GM18526 (cell line): ENCODE data around the gene TTC33.

Source experiments
- POLR2A ChIP-seq: IDR thresholded peaks from 3 replicates; pipeline ENCODE4 v1.6.1; 2011; ENCODE audit not compliant: insufficient read length; ENCODE audit errors: extremely low read depth

The TTC33 gene

DNA sequence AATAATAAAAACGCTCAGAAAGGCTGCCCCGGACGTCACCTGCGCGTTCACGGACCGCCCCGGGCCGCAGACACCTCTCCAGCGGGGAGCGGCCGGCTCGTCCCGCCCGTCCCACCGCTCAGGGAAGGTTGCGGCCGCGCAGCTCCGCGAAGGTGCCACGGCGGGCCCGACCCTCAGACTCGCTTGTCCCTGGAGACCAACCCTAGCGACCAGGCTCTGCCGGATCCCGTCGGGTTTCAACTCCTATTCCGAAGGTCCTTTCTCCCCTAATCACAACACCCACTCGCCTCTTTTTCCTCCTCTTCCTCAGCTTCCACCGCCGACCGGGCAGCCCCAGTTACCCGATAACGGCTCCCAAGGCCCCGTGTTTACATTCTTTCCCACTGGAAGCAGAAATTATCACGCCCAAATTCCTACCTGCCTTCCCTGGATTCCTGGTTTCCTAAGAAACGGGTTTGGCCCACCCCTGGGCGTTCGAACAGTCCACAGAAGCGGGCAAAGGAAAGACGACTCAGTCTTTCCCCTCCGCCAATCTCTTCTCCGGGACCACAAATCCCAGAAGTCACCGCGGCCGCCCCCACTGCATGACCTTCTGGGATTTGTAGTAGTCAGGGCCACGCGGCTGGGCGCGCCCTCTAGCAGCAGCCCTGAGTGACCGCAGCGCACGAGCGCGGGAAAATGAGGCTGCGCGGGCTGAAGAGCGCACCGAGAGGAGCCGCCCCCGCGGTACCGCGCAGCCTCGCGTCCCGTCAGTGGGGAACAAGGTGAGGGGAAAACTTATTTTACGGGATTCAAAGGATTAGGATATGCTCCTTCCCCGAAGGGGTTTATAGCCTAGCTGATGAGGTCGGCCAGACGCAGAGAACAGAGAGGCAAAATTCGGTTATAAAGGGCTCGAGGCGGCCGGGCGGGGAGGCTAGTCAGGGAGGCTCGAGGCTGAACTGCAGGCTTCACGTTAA lies at the start of gene TTC33:
Gene TTC33, minus strand, starts transcription at position 555 of the 959 bp plus-strand sequence. CDS start 8,943 bp downstream, outside the sequence.
- TF ChIP-seq POLR2A, result peak; percentile 13

- no peak for TF ChIP-seq POLR2A
Measured at GRCh38 chr5:40801771-40802562, 46.2 kb upstream of the TTC33 start.

DNA sequence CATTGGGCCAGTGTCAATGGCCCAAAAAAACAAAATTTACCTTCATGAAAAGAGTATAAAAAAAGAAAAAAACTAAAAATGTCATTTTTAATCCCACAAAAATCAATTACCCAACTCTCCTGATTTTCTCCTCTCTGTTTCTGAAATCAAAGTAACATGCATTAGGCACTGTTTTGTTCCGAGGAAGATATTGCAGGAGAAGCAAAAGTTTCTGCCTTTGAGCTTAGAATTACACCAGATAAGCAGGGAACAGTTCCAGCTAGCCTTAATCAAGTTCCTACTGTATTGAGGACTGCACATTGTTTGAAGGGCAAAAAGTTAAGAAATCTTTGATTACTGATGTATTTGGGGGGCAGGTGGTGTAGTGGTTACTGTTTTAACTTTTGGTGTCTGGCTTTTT lies 43.5 kb upstream of the TTC33 start:
- no peak for TF ChIP-seq POLR2A

DNA sequence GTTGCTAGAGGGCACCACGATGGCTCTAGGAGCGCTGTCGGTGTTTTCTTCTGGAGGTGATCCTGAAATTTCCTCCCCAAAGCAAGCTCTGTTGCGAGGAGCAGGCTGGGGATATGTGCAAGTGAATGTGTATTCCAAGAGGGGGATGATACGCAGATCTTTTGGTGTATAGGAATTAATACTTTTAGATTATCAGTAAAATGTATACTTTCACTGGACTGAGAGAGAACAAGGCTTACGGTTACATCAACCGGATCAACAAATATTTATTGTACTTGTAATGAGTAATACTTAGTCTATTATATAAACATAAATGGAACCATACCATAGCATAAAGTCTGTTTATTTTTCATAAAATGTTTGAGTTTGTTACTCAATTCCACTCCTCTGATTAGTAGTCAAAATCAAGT lies 43.0 kb upstream of the TTC33 start:
- no peak for TF ChIP-seq POLR2A

- TF ChIP-seq POLR2A, result peak; percentile 69
Measured at GRCh38 chr5:40798012-40798800, 42.4 kb upstream of the TTC33 start, which contains the start of gene PRKAA1. Gene PRKAA1 (minus strand): TSS chr5:40798374. CDS start chr5:40798189, 185 bp downstream.

DNA sequence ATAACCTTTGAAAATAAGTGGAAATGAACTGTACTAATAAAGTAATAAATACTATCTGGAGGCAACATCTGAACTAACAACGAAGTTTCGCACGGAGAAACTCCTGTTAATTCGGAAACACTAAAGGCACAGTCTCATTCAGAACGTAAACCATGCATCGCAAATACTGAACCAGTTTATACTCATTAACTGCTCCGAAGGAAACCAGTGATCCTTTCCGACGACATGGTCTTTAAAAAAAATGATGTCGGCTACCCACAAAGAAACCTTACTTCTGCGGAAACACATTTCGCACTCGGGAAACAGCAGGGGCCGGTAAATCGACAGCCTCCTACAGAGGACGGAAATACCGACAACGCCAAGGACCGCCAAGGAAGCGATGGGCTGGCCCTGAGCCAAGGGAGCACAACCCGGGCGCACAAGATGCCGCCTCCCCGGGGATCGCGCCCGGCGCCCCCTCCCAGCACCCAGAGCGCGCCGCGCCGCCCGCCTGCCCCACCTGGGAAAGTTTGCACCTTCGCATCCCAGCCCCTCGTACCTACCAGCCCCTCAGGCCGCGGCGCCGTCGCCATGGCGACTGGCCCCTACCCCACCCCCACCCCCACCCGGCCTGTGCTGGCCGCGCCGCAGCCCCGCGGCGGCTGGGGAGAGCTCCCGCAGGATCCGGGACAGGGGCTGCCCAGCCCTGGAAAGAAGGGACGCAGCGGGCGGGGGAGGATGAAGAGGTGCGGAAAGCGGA lies 41.7 kb upstream of the TTC33 start:
- TF ChIP-seq POLR2A, result no peak

DNA sequence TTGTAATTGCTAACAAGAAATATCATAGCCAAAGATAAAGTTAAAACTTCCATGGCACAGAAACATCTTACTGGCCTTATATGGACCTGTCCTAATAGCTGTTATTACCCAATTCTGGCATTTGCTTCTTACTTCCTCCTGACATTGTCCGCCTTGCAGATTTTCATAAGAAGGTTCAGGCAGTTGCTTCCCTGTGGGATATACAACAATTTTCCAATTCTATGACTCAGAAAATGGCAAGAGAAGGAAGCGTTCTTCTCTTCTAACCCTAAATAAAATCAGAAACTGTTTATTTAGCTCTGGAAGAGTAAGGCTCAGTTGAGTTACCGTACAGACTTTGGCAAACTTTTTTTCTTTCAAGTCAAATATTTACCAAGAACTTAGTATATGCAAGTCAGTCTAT lies 40.7 kb upstream of the TTC33 start:
- no peak for TF ChIP-seq POLR2A

DNA sequence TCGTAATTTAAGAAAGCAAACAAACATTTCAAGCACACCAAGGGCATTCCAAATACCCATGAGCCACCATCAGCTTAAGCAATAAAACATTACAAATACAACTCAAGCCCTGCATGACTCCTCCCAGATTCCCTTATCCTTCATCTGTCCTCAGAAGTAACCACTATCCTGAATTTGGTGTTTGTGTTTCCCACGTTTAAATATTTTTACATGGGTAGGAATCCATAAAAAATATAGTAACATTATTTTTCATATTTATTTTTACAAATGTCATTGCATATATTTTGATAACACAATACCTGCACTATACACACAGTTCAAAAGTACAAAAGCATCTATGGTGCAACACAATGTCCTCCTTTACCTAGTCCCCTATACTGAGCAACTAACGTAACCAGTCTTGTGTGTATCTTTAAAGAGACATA lies 36.0 kb upstream of the TTC33 start:
- TF ChIP-seq POLR2A, result no peak

GRCh38 chr5:40790947-40791593 lies 35.3 kb upstream of the TTC33 start:
- TF ChIP-seq POLR2A, result no peak

GRCh38 chr5:40787986-40788385 lies 32.2 kb upstream of the TTC33 start:
- TF ChIP-seq POLR2A, result no peak

DNA sequence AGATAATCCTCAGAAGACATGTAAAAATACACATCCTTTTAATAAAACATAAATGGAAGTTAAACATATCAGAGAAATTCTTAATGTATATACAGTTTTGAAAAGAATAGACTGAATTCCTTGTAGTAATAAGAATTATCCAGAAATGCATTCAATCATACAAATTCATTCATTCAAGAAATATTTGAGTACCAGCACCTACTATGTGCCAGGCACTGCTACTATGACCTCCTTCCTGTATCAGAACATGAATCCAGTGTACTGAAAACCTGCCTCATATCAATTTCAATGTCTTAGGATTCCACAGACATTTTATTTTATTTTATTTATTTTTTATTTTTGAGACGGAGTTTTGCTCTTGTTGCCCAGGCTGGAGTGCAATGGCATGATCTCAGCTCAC lies 29.2 kb upstream of the TTC33 start:
- no peak for TF ChIP-seq POLR2A

GRCh38 chr5:40784027-40784653 lies 28.4 kb upstream of the TTC33 start:
- no peak for TF ChIP-seq POLR2A

GRCh38 chr5:40781843-40782409 lies 26.2 kb upstream of the TTC33 start:
- TF ChIP-seq POLR2A, result no peak

- no peak for TF ChIP-seq POLR2A
Measured at GRCh38 chr5:40780858-40781257, 25.1 kb upstream of the TTC33 start.

DNA sequence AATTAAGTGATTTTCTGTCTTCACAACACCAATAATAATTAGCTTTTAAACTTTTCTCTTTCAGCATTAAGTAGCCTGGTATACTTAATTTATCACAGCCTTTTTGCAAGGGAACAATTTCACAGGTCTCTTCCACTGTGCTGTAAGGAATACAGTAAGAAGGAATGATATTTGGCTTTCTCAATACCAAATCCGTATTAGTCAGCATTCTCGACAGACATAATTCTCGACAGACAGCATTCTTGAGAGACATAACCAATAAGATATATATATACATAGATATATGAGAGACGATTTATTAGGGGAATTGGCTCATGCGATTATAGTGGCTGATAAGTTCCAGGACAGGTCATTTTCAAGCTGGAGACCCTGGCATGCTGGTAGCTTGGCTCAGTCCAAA lies 24.4 kb upstream of the TTC33 start:
- no peak for TF ChIP-seq POLR2A
